Measurements from ENCODE around the gene FOXK1.

FOXK1 gene

GRCh38 chr7:4733936-4734528, 51.9 kb downstream of the FOXK1 start:
- H3K4me3 ChIP-seq (ENCODE audit: low read depth, low read length): no peak overlapping the region
- no peak for TF ChIP-seq CTCF (IDR thresholded peaks at IDR 0.05; ENCODE audit: low read depth, low read length, missing control alignments)
- DNase-seq (ENCODE audit: low read depth): no peak
- in situ Hi-C loops (cut with HindIII; ENCODE audit: low sequenced_read_pairs): loop anchor here (5.0 kb wide), 1 partner anchor 42 kb away; no protein-coding TSS in a partner anchor

- DNase-seq (ENCODE audit: low read depth): no peak
- H3K4me3 ChIP-seq (ENCODE audit: low read depth, low read length): no peak overlapping the region
- in situ Hi-C loops (cut with HindIII; ENCODE audit: low sequenced_read_pairs): loop anchor here (5.0 kb wide), 1 partner anchor 42 kb away; no protein-coding TSS in a partner anchor
- TF ChIP-seq CTCF (IDR thresholded peaks at IDR 0.05; ENCODE audit: low read depth, low read length, missing control alignments): no peak
Observed at GRCh38 chr7:4734587-4735345, 52.7 kb downstream of the FOXK1 start.

GRCh38 chr7:4737300-4737699, 55.2 kb downstream of the FOXK1 start:
- TF ChIP-seq CTCF (IDR thresholded peaks at IDR 0.05; ENCODE audit: low read depth, low read length, missing control alignments): no peak
- in situ Hi-C loops (cut with HindIII; ENCODE audit: low sequenced_read_pairs): no loop called here
- no peak overlapping the region for H3K4me3 ChIP-seq (ENCODE audit: low read depth, low read length)
- DNase-seq (ENCODE audit: low read depth): no peak

- no peak overlapping the region for H3K4me3 ChIP-seq (ENCODE audit: low read depth, low read length)
- DNase-seq (ENCODE audit: low read depth): peak; percentile 55
- in situ Hi-C loops (cut with HindIII; ENCODE audit: low sequenced_read_pairs): no loop called here
- no peak for TF ChIP-seq CTCF (IDR thresholded peaks at IDR 0.05; ENCODE audit: low read depth, low read length, missing control alignments)
Observed at GRCh38 chr7:4738711-4739527, 56.8 kb downstream of the FOXK1 start.

GRCh38 chr7:4739528-4739992, 57.5 kb downstream of the FOXK1 start:
- peak; percentile 21 for TF ChIP-seq CTCF (IDR thresholded peaks at IDR 0.05; ENCODE audit: low read depth, low read length, missing control alignments)
- in situ Hi-C loops (cut with HindIII; ENCODE audit: low sequenced_read_pairs): no loop called here
- H3K4me3 ChIP-seq (ENCODE audit: low read depth, low read length): no peak overlapping the region
- no peak for DNase-seq (ENCODE audit: low read depth)

- DNase-seq (ENCODE audit: low read depth): no peak
- H3K4me3 ChIP-seq (ENCODE audit: low read depth, low read length): no peak overlapping the region
- in situ Hi-C loops (cut with HindIII; ENCODE audit: low sequenced_read_pairs): no loop called here
- no peak for TF ChIP-seq CTCF (IDR thresholded peaks at IDR 0.05; ENCODE audit: low read depth, low read length, missing control alignments)
Observed at GRCh38 chr7:4740796-4741195, 58.7 kb downstream of the FOXK1 start.

Measured in astrocyte of the cerebellum (primary cell).